ENCODE results near the gene PRDM12.
"Not testable (repeated sequence)": the region's sequence is repeated elsewhere in the genome, so short reads cannot be mapped to it uniquely, and the experiment has no call there.

Gene PRDM12

DNA sequence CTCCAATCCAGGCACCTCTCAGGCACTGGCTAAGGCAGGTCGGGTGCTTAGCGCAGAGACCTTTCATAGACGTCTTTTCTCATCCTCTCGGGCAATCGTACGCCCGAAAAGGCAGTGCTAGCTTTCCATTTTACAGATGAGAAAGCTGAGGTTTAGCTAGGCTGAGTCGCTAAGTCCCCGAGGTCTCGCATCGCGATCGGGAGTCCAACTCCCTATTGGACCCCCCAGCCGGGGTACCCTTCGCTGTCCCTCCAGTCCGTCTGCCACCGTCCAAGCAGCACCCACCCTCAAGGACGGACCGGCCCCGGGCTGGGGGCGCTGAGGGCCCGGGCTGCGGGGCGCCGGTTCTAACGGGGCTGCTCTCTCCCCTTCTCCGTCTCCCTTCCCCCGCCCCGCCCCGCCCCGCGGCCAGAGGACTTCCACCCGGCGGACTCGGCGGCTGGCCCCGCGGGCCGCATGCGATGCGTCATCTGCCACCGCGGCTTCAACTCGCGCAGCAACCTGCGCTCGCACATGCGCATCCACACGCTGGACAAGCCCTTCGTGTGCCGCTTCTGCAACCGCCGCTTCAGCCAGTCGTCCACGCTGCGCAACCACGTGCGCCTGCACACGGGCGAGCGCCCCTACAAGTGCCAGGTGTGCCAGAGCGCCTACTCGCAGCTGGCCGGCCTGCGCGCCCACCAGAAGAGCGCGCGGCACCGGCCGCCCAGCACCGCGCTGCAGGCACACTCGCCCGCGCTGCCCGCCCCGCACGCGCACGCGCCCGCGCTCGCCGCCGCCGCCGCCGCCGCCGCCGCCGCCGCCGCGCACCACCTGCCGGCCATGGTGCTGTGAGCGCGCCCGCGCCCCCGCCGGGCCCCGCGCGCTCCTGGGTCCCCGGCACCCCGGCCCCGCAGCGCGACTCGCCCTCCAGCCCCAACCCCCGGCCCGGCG is 16.7 kb downstream of the PRDM12 start:
- DNase-seq (ENCODE audit: low read depth), result peak; percentile 79
- TF ChIP-seq, protein P1, sequence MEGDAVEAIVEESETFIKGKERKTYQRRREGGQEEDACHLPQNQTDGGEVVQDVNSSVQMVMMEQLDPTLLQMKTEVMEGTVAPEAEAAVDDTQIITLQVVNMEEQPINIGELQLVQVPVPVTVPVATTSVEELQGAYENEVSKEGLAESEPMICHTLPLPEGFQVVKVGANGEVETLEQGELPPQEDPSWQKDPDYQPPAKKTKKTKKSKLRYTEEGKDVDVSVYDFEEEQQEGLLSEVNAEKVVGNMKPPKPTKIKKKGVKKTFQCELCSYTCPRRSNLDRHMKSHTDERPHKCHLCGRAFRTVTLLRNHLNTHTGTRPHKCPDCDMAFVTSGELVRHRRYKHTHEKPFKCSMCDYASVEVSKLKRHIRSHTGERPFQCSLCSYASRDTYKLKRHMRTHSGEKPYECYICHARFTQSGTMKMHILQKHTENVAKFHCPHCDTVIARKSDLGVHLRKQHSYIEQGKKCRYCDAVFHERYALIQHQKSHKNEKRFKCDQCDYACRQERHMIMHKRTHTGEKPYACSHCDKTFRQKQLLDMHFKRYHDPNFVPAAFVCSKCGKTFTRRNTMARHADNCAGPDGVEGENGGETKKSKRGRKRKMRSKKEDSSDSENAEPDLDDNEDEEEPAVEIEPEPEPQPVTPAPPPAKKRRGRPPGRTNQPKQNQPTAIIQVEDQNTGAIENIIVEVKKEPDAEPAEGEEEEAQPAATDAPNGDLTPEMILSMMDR (IDR thresholded peaks at IDR 0.05; ENCODE audit: control insufficient read depth, extremely low read depth, insufficient read depth), result no peak
- H3K4me3 ChIP-seq (ENCODE audit: low read depth, low read length), result peak overlapping the region; percentile 59

DNA sequence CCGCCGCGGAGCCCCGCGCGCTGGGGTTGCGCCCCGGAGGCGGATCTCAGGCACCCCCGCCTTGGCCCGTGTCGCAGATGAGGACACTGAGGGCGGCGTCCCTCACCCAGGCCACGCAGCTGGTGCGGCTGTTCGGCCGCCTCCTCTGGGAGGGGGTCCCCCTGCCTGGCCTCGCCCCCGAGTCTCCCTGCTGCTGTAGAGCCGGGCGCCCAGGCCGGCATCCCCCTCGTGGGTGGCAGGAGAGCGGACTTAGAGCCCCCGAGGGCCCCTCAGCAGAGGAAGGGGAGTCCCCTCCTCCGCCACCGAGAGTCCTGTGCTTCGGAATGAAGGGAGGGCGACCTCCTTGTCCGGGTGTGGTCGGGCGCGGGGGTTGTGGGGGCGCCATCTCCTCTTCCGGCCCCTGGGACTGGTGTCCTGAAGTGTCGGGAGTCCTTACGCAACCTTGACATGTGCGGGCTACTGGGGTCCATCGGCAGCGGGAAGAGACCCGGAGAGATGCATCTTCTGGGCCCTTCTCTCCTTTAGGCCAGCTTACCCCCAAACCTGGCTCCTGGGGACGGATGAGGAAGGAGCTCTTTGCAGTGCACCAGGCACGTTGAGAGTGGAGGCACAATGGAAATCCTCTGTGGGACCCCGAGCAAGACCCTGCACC is 17.5 kb downstream of the PRDM12 start:
- peak overlapping the region; percentile 59 for H3K4me3 ChIP-seq (ENCODE audit: low read depth, low read length)
- DNase-seq (ENCODE audit: low read depth), result no peak
- TF ChIP-seq, protein P1 (IDR thresholded peaks at IDR 0.05; ENCODE audit: control insufficient read depth, extremely low read depth, insufficient read depth), result no peak

DNA sequence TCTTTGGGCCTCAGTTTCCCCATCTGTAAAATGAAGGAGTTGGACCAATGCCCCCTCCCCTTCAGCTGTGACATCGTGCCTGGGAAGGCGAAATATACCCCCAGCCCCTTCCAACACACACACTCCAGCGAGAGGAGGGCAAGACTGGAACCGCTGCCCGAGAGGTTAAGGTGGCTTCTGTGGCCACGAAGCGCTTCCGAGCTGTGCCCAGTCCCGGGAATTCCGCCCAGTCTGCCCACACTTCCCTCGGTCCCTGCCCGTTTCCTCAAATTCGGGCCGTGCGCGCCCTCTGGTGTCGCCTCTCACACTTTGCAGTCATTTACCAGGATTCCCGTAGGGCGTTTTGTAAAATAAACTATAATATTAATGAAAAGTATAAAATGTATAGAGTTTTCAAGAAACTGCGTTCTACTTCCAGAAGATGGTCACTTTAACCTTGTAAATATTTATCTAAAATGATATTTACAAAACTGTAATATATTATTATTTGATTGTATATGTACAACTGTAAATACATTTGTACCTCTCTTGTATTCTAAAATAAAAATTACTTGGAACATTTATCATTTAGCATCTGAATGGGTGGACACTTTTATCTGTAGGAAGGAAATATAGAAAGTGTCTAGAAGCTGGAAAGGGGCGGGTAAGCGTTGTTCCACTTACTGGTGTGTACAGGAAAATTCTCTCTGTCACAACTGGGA is 18.2 kb downstream of the PRDM12 start:
- H3K4me3 ChIP-seq (ENCODE audit: low read depth, low read length), result peak overlapping the region; percentile 59
- TF ChIP-seq, protein P1 (IDR thresholded peaks at IDR 0.05; ENCODE audit: control insufficient read depth, extremely low read depth, insufficient read depth), result peak; percentile 83
- DNase-seq (ENCODE audit: low read depth), result peak; percentile 73

DNA sequence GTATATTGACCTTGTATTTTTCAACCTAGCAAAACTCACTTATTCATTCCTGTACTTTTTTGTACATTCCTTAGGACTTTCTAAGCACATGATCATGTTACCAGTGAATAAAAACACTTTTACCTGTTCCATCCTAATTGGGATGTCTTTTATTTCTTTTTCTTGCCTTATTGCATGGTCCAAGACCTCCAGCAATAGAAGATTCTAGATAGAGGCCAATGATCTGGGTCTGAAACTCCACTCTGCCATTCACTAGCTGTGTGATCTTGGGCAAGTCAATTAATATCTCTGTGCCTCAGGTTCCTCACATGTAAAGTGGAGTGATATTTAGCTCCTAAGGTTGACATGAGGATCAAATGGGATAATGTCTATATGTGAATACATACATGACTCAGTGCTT is 20.7 kb downstream of the PRDM12 start:
- TF ChIP-seq, protein P1 (IDR thresholded peaks at IDR 0.05; ENCODE audit: control insufficient read depth, extremely low read depth, insufficient read depth), result no peak
- no peak overlapping the region for H3K4me3 ChIP-seq (ENCODE audit: low read depth, low read length)
- no peak for DNase-seq (ENCODE audit: low read depth)

DNA sequence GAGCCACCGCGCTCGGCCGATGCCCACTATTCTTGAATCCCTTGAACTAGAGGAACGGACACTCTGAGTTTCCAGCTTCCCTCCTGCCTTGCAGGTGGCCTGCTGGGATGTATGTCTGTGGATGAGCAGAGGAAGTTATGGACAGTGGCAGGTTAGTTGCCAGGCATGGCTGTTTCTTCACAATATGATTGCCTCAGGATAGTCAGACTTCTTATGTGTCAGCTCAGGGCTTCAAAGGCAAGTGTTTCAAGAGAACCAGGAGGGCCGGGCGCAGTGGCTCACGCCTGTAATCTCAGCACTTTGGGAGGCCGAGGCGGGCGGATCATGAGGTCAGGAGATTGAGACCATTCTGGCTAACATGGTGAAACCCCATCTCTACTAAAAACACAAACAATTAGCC is 21.6 kb downstream of the PRDM12 start:
- not testable (repeated sequence) for H3K4me3 ChIP-seq (ENCODE audit: low read depth, low read length); DNase-seq (ENCODE audit: low read depth)

DNA sequence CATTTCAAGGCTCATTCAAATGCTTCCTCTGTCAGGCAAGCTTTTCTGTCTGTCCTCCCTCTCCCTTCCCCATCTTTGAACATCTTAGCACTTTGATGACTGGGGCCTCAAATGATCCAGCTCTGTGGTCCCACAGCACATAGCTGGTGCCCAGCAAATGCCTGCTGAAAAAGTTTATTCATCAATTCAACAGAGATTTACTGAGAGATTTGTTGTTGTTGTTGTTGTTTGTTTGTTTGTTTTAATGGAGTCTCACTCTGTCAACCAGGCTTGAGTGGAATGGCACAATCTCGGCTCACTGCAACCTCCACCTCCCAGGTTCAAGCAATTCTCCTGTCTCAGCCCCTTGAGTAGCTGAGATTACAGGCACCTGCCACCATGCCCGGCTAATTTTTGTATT is 23.2 kb downstream of the PRDM12 start:
- no peak overlapping the region for H3K4me3 ChIP-seq (ENCODE audit: low read depth, low read length)
- TF ChIP-seq, protein P1 (IDR thresholded peaks at IDR 0.05; ENCODE audit: control insufficient read depth, extremely low read depth, insufficient read depth), result no peak
- no peak for DNase-seq (ENCODE audit: low read depth)

DNA sequence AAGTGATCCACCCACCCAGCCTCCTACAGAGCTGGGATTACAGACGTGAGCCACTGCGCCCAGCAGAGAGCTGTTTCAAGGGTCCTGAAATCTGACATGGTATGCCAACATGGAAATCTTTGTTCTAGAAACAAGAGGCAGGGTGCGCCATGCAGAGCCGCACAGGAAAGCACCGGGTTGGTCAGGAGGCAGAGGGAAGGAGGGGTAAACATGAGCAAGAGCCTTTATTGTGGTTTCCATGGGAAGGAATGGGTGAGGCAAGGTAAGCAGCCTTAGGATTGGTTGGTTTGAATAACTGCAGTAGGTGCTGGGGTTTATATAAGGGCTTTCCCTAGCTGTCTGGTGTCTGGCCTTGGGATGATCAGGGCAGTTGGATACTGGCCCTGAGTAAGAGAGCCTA is 23.7 kb downstream of the PRDM12 start:
- TF ChIP-seq, protein P1 (IDR thresholded peaks at IDR 0.05; ENCODE audit: control insufficient read depth, extremely low read depth, insufficient read depth), result no peak
- no peak overlapping the region for H3K4me3 ChIP-seq (ENCODE audit: low read depth, low read length)
- no peak for DNase-seq (ENCODE audit: low read depth)

Data from LNCaP clone FGC (cell line).